ENCODE measurements around the gene SRP54.
"Not testable (repeated sequence)": the region's sequence is repeated elsewhere in the genome, so short reads cannot be mapped to it uniquely, and the experiment has no call there.

Gene SRP54

DNA sequence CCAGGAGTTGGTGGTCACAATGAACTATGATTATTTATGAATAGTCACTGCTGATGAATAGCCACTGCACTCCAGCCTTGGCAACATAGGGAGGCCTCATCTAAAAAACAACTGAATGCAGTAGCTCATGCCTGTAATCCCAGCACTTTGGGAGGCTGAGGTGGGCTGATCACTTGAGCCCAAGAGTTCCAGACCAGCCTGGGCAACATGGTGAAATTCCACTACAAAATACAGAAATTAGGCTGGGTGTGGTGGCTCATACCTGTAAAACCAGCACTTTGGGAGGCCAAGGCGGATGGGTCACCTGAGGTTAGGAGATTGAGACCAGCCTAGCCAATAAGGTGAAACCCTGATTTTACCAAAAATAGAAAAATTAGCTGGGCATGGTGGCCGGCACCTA lies 49.8 kb downstream of the SRP54 start:
- DNase-seq (ENCODE audit: low read depth): no peak
- no peak overlapping the region for H3K4me3 ChIP-seq (ENCODE audit: low read depth, low read length)
- TF ChIP-seq, protein P1, sequence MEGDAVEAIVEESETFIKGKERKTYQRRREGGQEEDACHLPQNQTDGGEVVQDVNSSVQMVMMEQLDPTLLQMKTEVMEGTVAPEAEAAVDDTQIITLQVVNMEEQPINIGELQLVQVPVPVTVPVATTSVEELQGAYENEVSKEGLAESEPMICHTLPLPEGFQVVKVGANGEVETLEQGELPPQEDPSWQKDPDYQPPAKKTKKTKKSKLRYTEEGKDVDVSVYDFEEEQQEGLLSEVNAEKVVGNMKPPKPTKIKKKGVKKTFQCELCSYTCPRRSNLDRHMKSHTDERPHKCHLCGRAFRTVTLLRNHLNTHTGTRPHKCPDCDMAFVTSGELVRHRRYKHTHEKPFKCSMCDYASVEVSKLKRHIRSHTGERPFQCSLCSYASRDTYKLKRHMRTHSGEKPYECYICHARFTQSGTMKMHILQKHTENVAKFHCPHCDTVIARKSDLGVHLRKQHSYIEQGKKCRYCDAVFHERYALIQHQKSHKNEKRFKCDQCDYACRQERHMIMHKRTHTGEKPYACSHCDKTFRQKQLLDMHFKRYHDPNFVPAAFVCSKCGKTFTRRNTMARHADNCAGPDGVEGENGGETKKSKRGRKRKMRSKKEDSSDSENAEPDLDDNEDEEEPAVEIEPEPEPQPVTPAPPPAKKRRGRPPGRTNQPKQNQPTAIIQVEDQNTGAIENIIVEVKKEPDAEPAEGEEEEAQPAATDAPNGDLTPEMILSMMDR (IDR thresholded peaks at IDR 0.05; ENCODE audit: insufficient read depth, low read depth, low read length, missing control alignments): no peak

DNA sequence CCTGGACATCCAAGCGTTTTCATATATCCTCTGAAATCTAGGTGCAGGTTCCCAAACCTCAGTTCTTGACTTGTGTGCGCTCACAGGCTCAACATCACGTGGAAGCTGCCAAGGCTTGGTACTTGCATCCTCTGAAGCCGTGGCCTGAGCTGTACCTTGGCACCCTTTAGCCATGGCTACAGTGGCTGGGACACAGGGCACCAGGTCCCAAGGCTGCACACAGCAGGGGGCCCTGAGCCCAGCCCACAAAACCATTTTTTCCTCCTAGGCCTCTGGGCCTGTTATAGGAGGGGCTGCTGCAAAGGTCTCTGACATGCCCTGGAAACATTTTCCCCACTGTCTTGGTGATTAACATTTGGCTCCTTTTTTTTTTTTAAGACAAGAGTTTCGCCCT lies 51.6 kb downstream of the SRP54 start:
- TF ChIP-seq, protein P1 (IDR thresholded peaks at IDR 0.05; ENCODE audit: insufficient read depth, low read depth, low read length, missing control alignments): no peak
- no peak for DNase-seq (ENCODE audit: low read depth)
- no peak overlapping the region for H3K4me3 ChIP-seq (ENCODE audit: low read depth, low read length)

DNA sequence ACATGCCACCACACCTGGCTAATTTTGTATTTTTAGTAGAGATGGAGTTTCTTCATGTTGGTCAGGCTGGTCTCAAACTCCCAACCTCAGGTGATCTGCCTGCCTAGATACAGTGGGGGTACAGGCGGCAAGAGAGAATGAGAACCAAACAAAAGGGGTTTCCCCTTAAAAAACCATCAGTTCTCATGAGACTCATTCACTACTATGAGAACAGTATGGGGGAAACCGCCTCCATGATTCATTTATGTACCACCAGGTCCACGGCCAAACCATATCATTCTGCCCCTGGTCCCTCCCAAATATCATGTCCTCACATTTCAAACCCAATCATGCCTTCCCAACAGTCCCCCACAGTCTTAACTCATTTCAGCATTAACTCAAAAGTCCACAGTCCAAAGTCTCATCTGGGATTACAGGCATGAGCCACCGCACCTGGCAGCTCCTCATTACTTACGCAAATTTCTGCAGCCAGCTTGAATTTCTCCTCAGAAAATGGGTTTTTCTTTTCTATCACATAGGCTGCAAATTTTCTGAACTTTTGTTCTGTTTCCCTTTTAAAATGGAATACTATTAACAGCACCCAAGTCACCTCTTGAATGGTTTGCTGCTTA lies 52.3 kb downstream of the SRP54 start:
- not testable (repeated sequence) for H3K4me3 ChIP-seq (ENCODE audit: low read depth, low read length)
- peak; percentile 44 for DNase-seq (ENCODE audit: low read depth)

DNA sequence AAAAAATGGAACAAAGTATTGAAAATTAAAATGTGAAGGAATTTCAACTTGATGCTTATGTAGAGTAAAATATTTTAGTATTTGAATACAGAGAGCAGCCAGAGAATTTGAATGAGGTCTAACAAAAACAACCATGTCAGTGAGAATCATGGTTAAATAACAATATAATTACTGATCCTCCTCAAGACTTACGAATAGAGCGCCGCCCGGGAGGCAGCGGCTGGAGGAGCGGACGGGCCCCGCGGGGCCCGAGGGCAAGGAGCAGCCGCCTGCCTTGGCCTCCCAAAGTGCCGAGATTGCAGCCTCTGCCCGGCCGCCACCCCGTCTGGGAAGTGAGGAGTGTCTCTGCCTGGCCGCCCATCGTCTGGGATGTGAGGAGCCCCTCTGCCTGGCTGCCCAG lies 55.5 kb downstream of the SRP54 start:
- not testable (repeated sequence) for H3K4me3 ChIP-seq (ENCODE audit: low read depth, low read length); DNase-seq (ENCODE audit: low read depth)

DNA sequence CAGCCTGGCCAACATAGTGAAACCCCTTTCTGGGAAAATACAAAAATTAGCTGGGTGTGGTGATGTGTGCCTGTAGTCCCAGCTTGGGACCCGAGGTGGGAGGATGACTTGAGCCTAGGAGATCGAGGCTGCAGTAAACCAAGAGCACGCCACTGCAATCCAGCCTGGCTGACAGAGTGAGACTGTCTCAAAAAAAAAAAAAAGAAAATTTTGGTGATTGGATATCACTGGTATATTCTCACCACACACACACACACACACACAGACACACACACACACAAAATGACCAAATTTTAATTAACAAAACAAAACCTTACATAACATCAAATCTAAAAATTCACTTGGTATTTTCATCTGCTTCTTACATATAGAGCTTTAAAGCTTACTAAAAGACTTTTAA lies 59.8 kb downstream of the SRP54 start:
- TF ChIP-seq, protein P1 (IDR thresholded peaks at IDR 0.05; ENCODE audit: insufficient read depth, low read depth, low read length, missing control alignments): no peak
- DNase-seq (ENCODE audit: low read depth): no peak
- no peak overlapping the region for H3K4me3 ChIP-seq (ENCODE audit: low read depth, low read length)

DNA sequence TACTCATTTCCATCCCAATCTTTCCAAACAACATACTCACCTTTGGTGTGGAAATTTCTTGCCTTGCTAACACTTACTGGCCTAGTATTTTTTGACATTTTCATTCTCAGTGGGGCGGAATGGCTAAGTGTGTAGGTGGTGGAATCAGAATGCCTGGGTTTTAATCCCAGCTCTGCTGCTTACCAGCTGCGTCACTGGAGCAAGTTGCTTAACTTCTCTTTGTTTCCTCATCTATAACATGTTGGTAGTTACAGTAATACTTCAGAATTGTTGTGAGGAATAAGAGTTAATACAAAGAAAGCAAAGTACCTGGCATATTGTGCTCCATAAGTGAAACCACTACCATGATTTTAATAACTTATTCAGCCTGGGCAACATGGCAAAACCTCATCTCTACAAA lies 60.3 kb downstream of the SRP54 start:
- DNase-seq (ENCODE audit: low read depth): no peak
- no peak overlapping the region for H3K4me3 ChIP-seq (ENCODE audit: low read depth, low read length)
- TF ChIP-seq, protein P1 (IDR thresholded peaks at IDR 0.05; ENCODE audit: insufficient read depth, low read depth, low read length, missing control alignments): no peak

DNA sequence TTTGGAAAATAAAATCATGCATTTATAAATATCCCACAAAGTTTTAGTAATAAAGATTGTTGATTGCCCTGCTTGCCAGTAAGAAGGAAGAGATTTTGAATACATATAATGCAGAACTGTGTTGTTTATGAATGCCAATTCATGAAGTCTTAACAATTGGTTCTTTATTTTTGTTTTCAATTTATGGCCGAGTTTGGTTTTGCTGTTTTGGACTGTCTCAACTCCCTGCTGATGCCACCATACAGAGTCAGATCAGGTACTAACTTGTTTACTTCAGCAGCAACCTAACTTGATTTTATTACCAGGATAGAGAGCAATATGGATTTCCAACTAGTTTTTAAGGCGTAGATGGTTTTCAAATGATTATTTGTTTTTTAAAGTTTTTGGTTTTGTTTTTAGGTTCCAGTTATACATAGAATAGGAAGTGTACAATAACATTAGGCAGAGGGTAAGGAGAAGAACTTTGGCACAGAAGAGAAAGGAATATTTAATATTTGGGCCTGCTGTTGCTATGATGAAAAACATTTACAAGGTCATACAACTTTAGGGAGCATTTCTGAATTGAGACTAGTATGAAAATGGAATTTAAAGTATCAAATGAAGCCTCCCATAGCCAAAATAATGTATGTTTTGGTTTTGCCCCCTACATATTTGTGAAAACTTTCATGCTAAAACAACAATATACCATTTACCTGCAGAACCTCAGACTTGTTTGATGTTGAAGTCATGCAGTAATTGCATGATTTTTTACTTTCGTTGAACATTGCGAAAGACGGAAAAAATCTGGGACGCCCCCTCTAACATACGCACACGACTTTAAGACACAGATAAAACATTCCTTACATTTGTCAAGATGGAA lies 62.4 kb downstream of the SRP54 start:
- TF ChIP-seq, protein P1 (IDR thresholded peaks at IDR 0.05; ENCODE audit: insufficient read depth, low read depth, low read length, missing control alignments): no peak
- H3K4me3 ChIP-seq (ENCODE audit: low read depth, low read length): peak overlapping the region; percentile 70
- DNase-seq (ENCODE audit: low read depth): no peak

DNA sequence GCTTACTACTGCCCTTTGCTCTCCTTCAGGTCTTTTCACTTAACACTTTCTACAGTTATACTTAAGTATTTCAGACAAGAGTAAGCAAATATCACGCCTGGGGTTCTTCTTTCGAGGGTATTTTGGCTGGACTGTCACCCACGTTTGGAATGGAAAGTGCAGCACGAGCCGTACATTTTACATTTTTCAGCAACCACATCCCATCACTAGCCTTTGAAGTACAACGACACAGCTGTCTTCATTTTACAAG lies 62.9 kb downstream of the SRP54 start:
- DNase-seq (ENCODE audit: low read depth): no peak
- TF ChIP-seq, protein P1 (IDR thresholded peaks at IDR 0.05; ENCODE audit: insufficient read depth, low read depth, low read length, missing control alignments): no peak
- peak overlapping the region; percentile 70 for H3K4me3 ChIP-seq (ENCODE audit: low read depth, low read length)
